Hepatocyte (in vitro differentiated cells): ENCODE measurements around the gene HPCAL4. TPM values are rescaled to one million over a fixed set of nuclear protein-coding genes. Genes with fewer than 3 reads are reported as not detected.
A peak's percentile ranks its signal among the peaks of the same experiment; 100 is the strongest.

ENCODE experiments used
- DNase-seq: peaks from one replicate; pipeline ENCODE4 v3.0.0-alpha.2; 2016; ENCODE audit warnings: low spot score
- H2AFZ ChIP-seq: fragments of 200-600 bp; sonication (generic); 2 replicates; pipeline ENCODE4 v1.6.0; 2016; ENCODE audit warnings: antibody characterized with exemption, mild to moderate bottlenecking
- H3K27ac ChIP-seq: fragments of 200-600 bp; sonication (generic); 2 replicates; pipeline ENCODE4 v1.5.1; 2016; ENCODE audit warnings: mild to moderate bottlenecking
- H3K27me3 ChIP-seq: fragments of 200-600 bp; sonication (generic); 2 replicates; pipeline ENCODE4 v1.6.1; 2016
- H3K36me3 ChIP-seq: fragments of 200-600 bp; sonication (generic); replicated peaks from 2 replicates; pipeline ENCODE4 v1.5.1; 2016; ENCODE audit warnings: low read depth; ENCODE audit not compliant: insufficient read depth
- H3K4me1 ChIP-seq: fragments of 200-600 bp; sonication (generic); 2 replicates; pipeline ENCODE4 v1.5.1; 2016; ENCODE audit warnings: mild to moderate bottlenecking, moderate library complexity; ENCODE audit not compliant: insufficient read depth
- H3K4me2 ChIP-seq: fragments of 200-600 bp; sonication (generic); 2 replicates; pipeline ENCODE4 v1.6.0; 2016
- H3K4me3 ChIP-seq: fragments of 200-600 bp; sonication (generic); 2 replicates; pipeline ENCODE4 v1.5.1; 2016; ENCODE audit warnings: mild to moderate bottlenecking
- H3K79me2 ChIP-seq: fragments of 200-600 bp; sonication (generic); 2 replicates; pipeline ENCODE4 v1.6.0; 2017; ENCODE audit warnings: mild to moderate bottlenecking
- H3K9me2 ChIP-seq: fragments of 200-600 bp; sonication (generic); replicated peaks from 2 replicates; pipeline ENCODE4 v1.6.0; 2017; ENCODE audit warnings: mild to moderate bottlenecking; ENCODE audit not compliant: insufficient read depth
- H3K9me3 ChIP-seq: fragments of 200-600 bp; sonication (generic); 2 replicates; pipeline ENCODE4 v1.5.1; 2016; ENCODE audit warnings: low read depth, mild to moderate bottlenecking
- H4K20me1 ChIP-seq: fragments of 200-600 bp; sonication (generic); 2 replicates; pipeline ENCODE4 v1.6.0; 2016; ENCODE audit warnings: mild to moderate bottlenecking; ENCODE audit not compliant: insufficient read depth, poor library complexity, severe bottlenecking
- EZH2 ChIP-seq: fragments of 200-600 bp; sonication (generic); IDR thresholded peaks from 2 replicates; pipeline ENCODE4 v1.6.1; 2016; ENCODE audit warnings: antibody characterized with exemption, mild to moderate bottlenecking, borderline replicate concordance
- EZH2phosphoT487 ChIP-seq: fragments of 200-600 bp; sonication (generic); IDR thresholded peaks from one replicate; pipeline ENCODE4 v1.6.1; 2018; ENCODE audit warnings: antibody characterized with exemption, mild to moderate bottlenecking, low read depth, moderate library complexity; ENCODE audit not compliant: unreplicated experiment, severe bottlenecking
- WGBS: methylation state at CpG from one replicate; pipeline ENCODE4 v1.1.6; 2016; ENCODE audit warnings: low lambda C conversion rate; ENCODE audit errors: missing lambda C conversion rate; 5-methylcytosine and 5-hydroxymethylcytosine counted together
- polyA plus RNA-seq: library from polyadenylated mRNA; unstranded; fragments of >200 nt; fragmentation: Nextera tagmentation; extraction: Ambion mirVana; gene quantifications from 2 replicates; pipeline ENCODE4 v1.2.1, GENCODE V29; 2016
- total RNA-seq: library from RNA; depleted of rRNA; stranded (reverse); fragments of >200 nt; gene quantifications from 2 replicates; pipeline ENCODE4 v1.2.3, GENCODE V29; 2014
- TF ChIP-seq, protein P1 (sequence below): fragments of 200-600 bp; sonication (generic); IDR thresholded peaks from 2 replicates; pipeline ENCODE4 v1.5.1; 2016; ENCODE audit warnings: antibody characterized with exemption, mild to moderate bottlenecking; ENCODE audit not compliant: poor library complexity

HPCAL4 gene
- total and polyA plus RNA-seq, 2 experiments from 2014 or later: 13.8 to 15.8 TPM

DNA sequence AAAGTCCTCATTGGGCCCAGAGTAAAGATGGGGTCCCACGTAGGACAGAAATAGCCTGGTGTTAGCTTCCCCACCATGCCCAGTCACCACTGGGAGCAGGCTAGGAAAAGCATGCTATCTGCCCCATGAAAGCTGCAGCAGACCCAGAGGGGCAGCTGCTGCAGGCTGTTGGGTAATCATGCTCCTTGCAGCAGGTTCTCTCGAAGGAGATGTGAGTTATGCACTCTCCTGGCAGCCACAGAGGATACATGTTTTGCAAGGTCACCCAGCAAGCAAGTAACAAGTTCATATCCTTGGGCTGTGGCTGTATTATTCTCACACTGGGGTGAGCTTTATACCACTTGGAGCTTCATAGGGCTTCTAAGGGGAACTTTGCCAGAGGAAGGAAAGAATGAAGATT is 42.7 kb downstream of the HPCAL4 start:
- Histone ChIP-seq H3K4me3 (no peak overlapping the region), H2AFZ (no peak overlapping the region), H3K36me3 (no peaks in the 10 kb centered on the region), H3K4me1 (peaks cover 15% of the 10 kb centered on the region), H4K20me1 (no peaks in the 10 kb centered on the region), H3K4me2 (no peak overlapping the region), H3K79me2 (no peaks in the 10 kb centered on the region), H3K9me3 (no peaks in the 10 kb centered on the region), H3K27ac (no peak overlapping the region), H3K9me2 (no peaks in the 10 kb centered on the region), H3K27me3 (no peaks in the 10 kb centered on the region)
- DNase-seq: no peak
- WGBS: 60% methylated on average over 2 of the region's 2 CpGs
- TF ChIP-seq, protein P1, sequence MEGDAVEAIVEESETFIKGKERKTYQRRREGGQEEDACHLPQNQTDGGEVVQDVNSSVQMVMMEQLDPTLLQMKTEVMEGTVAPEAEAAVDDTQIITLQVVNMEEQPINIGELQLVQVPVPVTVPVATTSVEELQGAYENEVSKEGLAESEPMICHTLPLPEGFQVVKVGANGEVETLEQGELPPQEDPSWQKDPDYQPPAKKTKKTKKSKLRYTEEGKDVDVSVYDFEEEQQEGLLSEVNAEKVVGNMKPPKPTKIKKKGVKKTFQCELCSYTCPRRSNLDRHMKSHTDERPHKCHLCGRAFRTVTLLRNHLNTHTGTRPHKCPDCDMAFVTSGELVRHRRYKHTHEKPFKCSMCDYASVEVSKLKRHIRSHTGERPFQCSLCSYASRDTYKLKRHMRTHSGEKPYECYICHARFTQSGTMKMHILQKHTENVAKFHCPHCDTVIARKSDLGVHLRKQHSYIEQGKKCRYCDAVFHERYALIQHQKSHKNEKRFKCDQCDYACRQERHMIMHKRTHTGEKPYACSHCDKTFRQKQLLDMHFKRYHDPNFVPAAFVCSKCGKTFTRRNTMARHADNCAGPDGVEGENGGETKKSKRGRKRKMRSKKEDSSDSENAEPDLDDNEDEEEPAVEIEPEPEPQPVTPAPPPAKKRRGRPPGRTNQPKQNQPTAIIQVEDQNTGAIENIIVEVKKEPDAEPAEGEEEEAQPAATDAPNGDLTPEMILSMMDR: no peak
- no peak for TF ChIP-seq EZH2phosphoT487
- no peak for TF ChIP-seq EZH2

DNA sequence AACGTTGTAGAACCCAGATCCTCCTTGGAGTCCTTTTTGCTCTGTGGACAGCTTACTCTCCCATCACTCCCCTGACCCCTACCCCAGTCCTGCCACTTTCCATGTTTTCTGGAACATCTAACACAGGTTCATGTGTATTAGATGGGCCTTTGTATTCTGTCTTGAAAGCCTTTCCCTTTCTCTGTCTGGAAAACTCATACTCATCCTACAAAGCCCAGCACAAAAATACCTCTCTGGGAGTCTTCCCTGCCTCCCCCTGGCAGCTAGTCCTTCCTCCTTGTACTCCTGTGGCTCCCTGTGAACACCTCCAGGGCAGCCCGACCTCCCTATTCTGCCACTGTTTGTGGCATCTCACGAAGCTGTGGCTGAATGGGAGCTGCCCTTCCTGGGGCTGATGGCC is 44.0 kb downstream of the HPCAL4 start:
- 79% methylated on average over 3 of the region's 3 CpGs for WGBS
- TF ChIP-seq EZH2phosphoT487: no peak
- TF ChIP-seq EZH2: no peak
- TF ChIP-seq, protein P1: no peak
- Histone ChIP-seq H3K79me2 (no peaks in the 10 kb centered on the region), H3K4me2 (peak overlapping the region; percentile 62), H3K27ac (peak overlapping the region; percentile 79), H4K20me1 (no peaks in the 10 kb centered on the region), H3K4me3 (no peak overlapping the region), H2AFZ (no peak overlapping the region), H3K4me1 (peaks cover 15% of the 10 kb centered on the region), H3K9me2 (no peaks in the 10 kb centered on the region), H3K9me3 (no peaks in the 10 kb centered on the region), H3K27me3 (no peaks in the 10 kb centered on the region), H3K36me3 (no peaks in the 10 kb centered on the region)
- DNase-seq: no peak

- 31% methylated on average over 12 of the region's 12 CpGs for WGBS
- Histone ChIP-seq H4K20me1 (no peaks in the 10 kb centered on the region), H3K4me1 (peaks cover 15% of the 10 kb centered on the region), H3K36me3 (no peaks in the 10 kb centered on the region), H3K9me3 (no peaks in the 10 kb centered on the region), H3K4me2 (peak overlapping the region; percentile 62), H3K9me2 (no peaks in the 10 kb centered on the region), H3K27me3 (no peaks in the 10 kb centered on the region), H2AFZ (no peak overlapping the region), H3K4me3 (no peak overlapping the region), H3K79me2 (no peaks in the 10 kb centered on the region), H3K27ac (peak overlapping the region; percentile 79)
- peak; percentile 76 for DNase-seq
- TF ChIP-seq EZH2phosphoT487 (no peak), EZH2 (no peak)
- TF ChIP-seq, protein P1: no peak
These were observed 44.8 kb downstream of the HPCAL4 start for GRCh38 chr1:39646232-39647081.
